Cardiac septum (tissue), 1 donor: ENCODE data around the gene NPIPB5. TPM values are rescaled to one million over a fixed set of nuclear protein-coding genes. Genes with fewer than 3 reads are reported as not detected.
"Not testable (repeated sequence)": the region's sequence is repeated elsewhere in the genome, so short reads cannot be mapped to it uniquely, and the experiment has no call there.

Source experiments
- DNase-seq: peaks from one replicate; pipeline ENCODE4 v3.0.0-alpha.2; 2020; ENCODE audit warnings: low spot score
- intact Hi-C: fragments of 100-400 bp; cut with DNase I; formaldehyde crosslinking; loops from one replicate; pipeline ENCODE4 v1.14.0; 2022
- long read RNA-seq: library from polyadenylated mRNA; unstranded; transcript quantifications from one replicate; pipeline ENCODE4 v2.0.0, GENCODE V29; 2021
- total RNA-seq: library from RNA; stranded (reverse); fragmentation: NEBNext Ultra II Directional; extraction: Animal tissue kit (Norgen Biotek cat#: 25700); gene quantifications from one replicate; pipeline ENCODE4 v1.2.1, GENCODE V29; 2021
- donor health status: DM: no; HTN: no; CAD: no.

NPIPB5 gene
- 62.5 TPM for total RNA-seq
- long read RNA-seq, partial matches to known transcripts = 0 of 7 reads
- long read RNA-seq, other reads (novel, unspliced or antisense) = 7 of 7 reads

DNA sequence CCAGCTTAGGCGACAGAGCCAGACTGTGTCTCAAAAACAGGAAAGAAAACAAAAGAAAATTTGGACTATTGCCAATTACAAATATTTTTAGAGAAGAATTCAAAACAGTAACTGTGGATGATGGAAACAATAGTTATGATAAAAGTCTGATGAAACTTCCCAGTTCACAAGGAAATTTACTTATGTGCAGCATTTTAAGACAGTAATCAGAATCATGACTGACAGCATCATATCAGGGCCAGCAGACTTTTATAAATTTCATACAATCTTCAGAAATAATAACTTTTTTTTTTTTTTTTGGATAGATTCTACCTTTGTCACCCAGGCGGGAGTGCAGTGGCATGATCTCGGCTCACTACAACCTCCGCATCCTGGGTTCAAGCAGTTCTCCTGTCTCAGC lies at the start of gene NPIPB5:
TSS of gene NPIPB5 (plus strand) at position 301 of the 400 bp plus-strand sequence. CDS start 2,911 bp downstream, outside the sequence.
- intact Hi-C loops, DNase-seq: not testable (repeated sequence)

- intact Hi-C loops, DNase-seq: not testable (repeated sequence)
These were observed 41.8 kb upstream of the NPIPB5 start for GRCh38 chr16:22468846-22469245.

DNA sequence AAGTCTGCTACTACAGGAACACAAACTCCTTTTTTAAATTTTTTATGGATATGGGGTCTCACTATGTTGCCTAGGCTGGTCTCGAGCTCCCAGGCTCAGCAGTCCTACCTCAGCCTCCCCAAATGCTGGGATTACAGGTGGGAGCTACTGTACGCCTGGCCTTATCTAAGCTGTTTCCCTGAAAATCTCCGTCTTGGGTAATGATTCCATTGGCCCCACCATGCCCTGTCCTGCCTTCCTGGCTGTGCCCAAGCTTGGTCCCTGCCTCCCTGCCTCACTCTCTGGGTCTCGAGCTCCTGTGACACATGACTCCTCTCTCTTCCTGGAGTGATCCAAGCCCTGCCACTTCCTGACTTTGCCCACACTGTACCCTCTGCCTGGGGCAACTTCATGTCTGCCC lies 27.3 kb downstream of the NPIPB5 start:
- intact Hi-C loops, DNase-seq: not testable (repeated sequence)

GRCh38 chr16:22544809-22545208 lies 34.1 kb downstream of the NPIPB5 start:
- DNase-seq, intact Hi-C loops: not testable (repeated sequence)

GRCh38 chr16:22546630-22547029 lies 35.9 kb downstream of the NPIPB5 start:
- DNase-seq, intact Hi-C loops: not testable (repeated sequence)

DNA sequence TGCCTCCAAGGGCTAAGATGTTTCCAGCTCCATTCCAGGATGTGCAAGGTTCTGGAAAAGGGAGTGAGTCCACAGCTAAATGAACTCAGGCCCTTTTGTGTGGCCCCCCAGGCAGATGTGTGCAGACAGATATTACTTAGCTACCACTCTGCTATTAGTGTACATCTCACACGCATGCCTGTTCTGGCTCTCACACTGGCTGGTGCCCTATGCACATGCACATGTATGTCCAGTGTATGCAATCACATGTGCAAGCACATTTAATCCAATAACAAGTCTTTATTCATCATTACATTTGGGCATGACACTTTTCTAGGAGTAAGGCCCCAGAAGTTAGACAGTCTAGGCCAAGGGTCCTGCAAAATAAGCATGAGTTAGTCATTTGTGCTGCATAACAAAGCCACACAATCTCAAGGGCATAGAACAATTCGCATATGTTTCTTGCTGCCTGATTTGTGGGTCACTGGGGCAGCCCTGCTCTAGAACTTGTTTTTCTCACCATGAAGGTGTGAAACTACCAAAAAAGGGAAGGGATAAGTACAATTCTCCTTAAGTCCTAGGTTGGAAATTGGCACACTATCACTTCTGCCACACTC lies 36.6 kb downstream of the NPIPB5 start:
- intact Hi-C loops = not testable (repeated sequence)
- peak; percentile 53 for DNase-seq

- DNase-seq, intact Hi-C loops: not testable (repeated sequence)
These were observed 39.2 kb downstream of the NPIPB5 start for GRCh38 chr16:22549853-22550252.

- DNase-seq, intact Hi-C loops: not testable (repeated sequence)
These were observed 40.5 kb downstream of the NPIPB5 start for GRCh38 chr16:22551143-22551542.

DNA sequence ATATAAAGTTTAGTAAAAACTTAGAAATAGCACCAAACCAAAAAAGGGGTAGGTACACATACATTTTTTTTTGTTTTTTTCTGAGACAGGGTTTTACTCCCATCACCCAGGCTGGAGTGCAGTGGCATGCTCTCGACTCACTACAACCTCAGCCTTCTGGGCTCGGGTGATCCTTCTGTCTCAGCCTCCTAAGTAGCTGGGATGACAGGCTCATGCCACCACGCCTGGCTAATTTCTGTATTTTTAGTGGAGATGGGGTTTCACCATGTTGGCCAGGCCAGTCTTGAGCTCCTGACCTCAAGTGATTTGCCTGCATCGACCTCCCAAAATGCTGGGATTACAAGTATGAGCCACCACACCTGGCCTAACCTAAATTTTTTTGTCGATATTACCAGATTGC lies 41.0 kb downstream of the NPIPB5 start:
- DNase-seq = peak; percentile 10
- intact Hi-C loops = not testable (repeated sequence)

DNA sequence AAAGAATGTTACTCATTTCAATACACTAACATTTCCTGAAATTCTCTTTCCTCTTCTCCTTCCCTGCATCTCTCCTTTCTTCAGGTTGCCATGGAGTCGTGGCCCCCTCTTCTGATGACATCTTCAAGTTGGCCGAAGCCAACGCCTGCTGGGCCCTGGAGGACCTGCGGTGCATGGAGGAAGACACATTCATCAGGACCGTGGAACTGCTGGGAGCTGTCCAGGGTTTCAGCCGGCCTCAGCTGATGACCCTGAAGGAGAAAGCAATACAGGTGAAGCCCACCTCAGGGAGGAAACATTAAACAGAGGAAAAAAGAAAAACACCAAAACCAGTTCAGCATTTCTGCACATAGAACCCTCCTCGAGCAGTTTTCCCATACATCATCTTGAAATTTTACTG lies 46.1 kb downstream of the NPIPB5 start:
- DNase-seq, intact Hi-C loops: not testable (repeated sequence)

Other genes with a start within 250 kb of the NPIPB5 start
- 32.7 TPM for gene POLR3E, start 213.5 kb upstream of the NPIPB5 start, total RNA-seq
- gene CDR2, start 136.3 kb upstream of the NPIPB5 start, total RNA-seq = 8.5 TPM